IMR-90 (cell line): ENCODE measurements around the gene IL24. TPM values are rescaled to one million over a fixed set of nuclear protein-coding genes. Genes with fewer than 3 reads are reported as not detected.

ENCODE experiments used
- ATAC-seq: fragments of 200-7000 bp; cut with Tn5 transposase; 2 replicates; pipeline ENCODE4 v1.9.1; 2020; ENCODE audit warnings: low read depth, mild to moderate bottlenecking, moderate library complexity
- BruUV-seq: library from RNA; stranded (reverse); fragments of 400-500 nt; replicated peaks from 2 replicates; lab custom pipeline; 2021; lab: Mats Ljungman, UMichigan
- CTCF ChIA-PET: fragments of 300-600 bp; formaldehyde crosslinking; extraction: SDS; loops from one replicate; lab custom pipeline; 2021; ENCODE audit warnings: antibody characterized with exemption; lab: Yijun Ruan, JAX
- POLR2A ChIA-PET: fragments of 300-600 bp; sonication (Branson Sonifier 250); formaldehyde crosslinking; loops from one replicate; lab custom pipeline; 2022; ENCODE audit warnings: antibody characterized with exemption; ENCODE audit not compliant: unreplicated experiment; lab: Charles Lee
- DNase-seq: peaks from one replicate; pipeline ENCODE4 v3.0.0; 2013
- H2AFZ ChIP-seq: replicated peaks from 2 replicates; pipeline ENCODE3; 2013; ENCODE audit warnings: low read length, mild to moderate bottlenecking; ENCODE audit not compliant: poor library complexity
- H2AK5ac ChIP-seq: 2 replicates; pipeline ENCODE4 v1.6.1; 2013; ENCODE audit warnings: low read depth, low read length, inconsistent platforms
- H2AK9ac ChIP-seq: replicated peaks from 2 replicates; pipeline ENCODE3; 2013; ENCODE audit warnings: mild to moderate bottlenecking, low read depth, low read length, moderate library complexity; ENCODE audit not compliant: poor library complexity
- H2BK120ac ChIP-seq: 2 replicates; pipeline ENCODE4 v1.6.1; 2013; ENCODE audit warnings: low read depth, low read length, inconsistent platforms
- H2BK15ac ChIP-seq: 3 replicates; pipeline ENCODE4 v1.6.1; 2013; ENCODE audit warnings: low read depth, low read length, inconsistent platforms
- H2BK20ac ChIP-seq: 2 replicates; pipeline ENCODE4 v1.6.1; 2013; ENCODE audit warnings: low read depth, mild to moderate bottlenecking, inconsistent platforms, low read length, moderate library complexity
- H2BK5ac ChIP-seq: 2 replicates; pipeline ENCODE4 v1.6.1; 2013; ENCODE audit warnings: mild to moderate bottlenecking, low read depth, low read length, inconsistent platforms; ENCODE audit not compliant: poor library complexity, severe bottlenecking
- H3K14ac ChIP-seq: replicated peaks from 2 replicates; pipeline ENCODE4 v1.6.1; 2013; ENCODE audit warnings: low read depth, low read length, inconsistent platforms
- H3K18ac ChIP-seq: 2 replicates; pipeline ENCODE4 v1.6.1; 2013; ENCODE audit warnings: low read depth, low read length, control low read depth
- H3K23ac ChIP-seq: 2 replicates; pipeline ENCODE4 v1.6.1; 2013; ENCODE audit warnings: low read depth, low read length, inconsistent platforms
- H3K27ac ChIP-seq: 2 replicates; pipeline ENCODE4 v1.5.1; 2013; ENCODE audit warnings: mild to moderate bottlenecking, control low read depth, low read length; ENCODE audit not compliant: insufficient read depth
- H3K27me3 ChIP-seq: 2 replicates; pipeline ENCODE4 v1.6.1; 2013; ENCODE audit warnings: low read length; ENCODE audit not compliant: control insufficient read depth, insufficient read depth
- H3K36me3 ChIP-seq: 2 replicates; pipeline ENCODE4 v1.6.1; 2013; ENCODE audit warnings: low read length, mixed read lengths; ENCODE audit not compliant: control insufficient read depth, insufficient read depth
- H3K4ac ChIP-seq: 2 replicates; pipeline ENCODE4 v1.6.1; 2013; ENCODE audit warnings: low read depth, low read length, inconsistent platforms
- H3K4me1 ChIP-seq: 2 replicates; pipeline ENCODE4 v1.6.1; 2013; ENCODE audit warnings: low read length, mixed read lengths; ENCODE audit not compliant: control insufficient read depth, insufficient read depth
- H3K4me2 ChIP-seq: 2 replicates; pipeline ENCODE4 v1.6.1; 2013; ENCODE audit warnings: low read depth, mild to moderate bottlenecking, control low read depth, low read length, moderate library complexity
- H3K4me3 ChIP-seq: 2 replicates; pipeline ENCODE4 v1.5.1; 2013; ENCODE audit warnings: low read depth, mild to moderate bottlenecking, control low read depth, low read length, moderate library complexity; ENCODE audit not compliant: insufficient read depth
- H3K56ac ChIP-seq: 2 replicates; pipeline ENCODE4 v1.6.1; 2013; ENCODE audit warnings: low read length, inconsistent platforms; ENCODE audit not compliant: insufficient read depth; ENCODE audit errors: extremely low read depth
- H3K79me1 ChIP-seq, 2 experiments: 2 replicates each; pipeline ENCODE4 v1.6.1; 2013; ENCODE audit warnings: low read length in 2 of 2, inconsistent platforms in 1 of 2, low read depth in 1 of 2
- H3K9ac ChIP-seq: 2 replicates; pipeline ENCODE4 v1.6.1; 2013; ENCODE audit warnings: low read depth, low read length, control low read depth
- H3K9me1 ChIP-seq: 2 replicates; pipeline ENCODE4 v1.6.1; 2013; ENCODE audit warnings: low read length, inconsistent platforms; ENCODE audit not compliant: insufficient read depth
- H3K9me3 ChIP-seq: 2 replicates; pipeline ENCODE4 v1.6.1; 2013; ENCODE audit warnings: low read length; ENCODE audit not compliant: control insufficient read depth, insufficient read depth
- H4K20me1 ChIP-seq: 2 replicates; pipeline ENCODE4 v1.6.1; 2013; ENCODE audit warnings: low read length, inconsistent platforms; ENCODE audit not compliant: insufficient read depth
- H4K5ac ChIP-seq: 2 replicates; pipeline ENCODE4 v1.6.1; 2013; ENCODE audit warnings: mild to moderate bottlenecking, low read depth, low read length, control low read depth
- H4K8ac ChIP-seq, 2 experiments: 2 replicates each; pipeline ENCODE4 v1.6.1; 2013; ENCODE audit warnings: low read depth in 2 of 2, low read length in 2 of 2, control low read depth in 1 of 2, inconsistent platforms in 1 of 2
- H4K91ac ChIP-seq: 2 replicates; pipeline ENCODE4 v1.6.1; 2013; ENCODE audit warnings: low read depth, low read length, inconsistent platforms; ENCODE audit not compliant: insufficient read depth
- CTCF ChIP-seq: conservative IDR thresholded peaks from 2 replicates; pipeline ENCODE4 v1.5.1; 2012; ENCODE audit warnings: mild to moderate bottlenecking, low read depth, low read length, improper control_type of control experiment
- FOS ChIP-seq: fragments of 150-350 bp; IDR thresholded peaks from 2 replicates; pipeline ENCODE4 v1.6.1; 2016; ENCODE audit warnings: low read depth, low read length
- NFE2L2 ChIP-seq: fragments of 150-350 bp; IDR thresholded peaks from 2 replicates; pipeline ENCODE4 v1.6.1; 2016; ENCODE audit warnings: low read depth, mild to moderate bottlenecking, low read length
- RAD21 ChIP-seq: IDR thresholded peaks from 2 replicates; pipeline ENCODE4 v1.6.1; 2012; ENCODE audit warnings: low read length, improper control_type of control experiment
- RFX5 ChIP-seq: IDR thresholded peaks from 2 replicates; pipeline ENCODE4 v1.8.0; 2012; ENCODE audit warnings: low read depth, mild to moderate bottlenecking, low read length, moderate library complexity
- WGBS, 2 experiments: methylation state at CpG; one replicate each; pipeline versions ENCODE4 v1.1.5 to v1.1.7; 2013; ENCODE audit warnings: missing lambda C conversion rate in 2 of 2; ENCODE audit not compliant: insufficient read length in 1 of 2; ENCODE audit errors: extremely low coverage in 2 of 2; 5-methylcytosine and 5-hydroxymethylcytosine counted together
- dilution Hi-C: fragments of 300-500 bp; cut with HindIII; formaldehyde crosslinking; loops from one replicate; pipeline ENCODE4 v1.14.3; 2018; ENCODE audit warnings: low sequenced_read_pairs; ENCODE audit not compliant: unreplicated experiment
- in situ Hi-C: fragments of 300-500 bp; cut with MboI; formaldehyde crosslinking; loops from 3 replicates; pipeline ENCODE4 v1.14.3; 2019; ENCODE audit warnings: low sequenced_read_pairs, inconsistent platforms, mixed read lengths
- intact Hi-C: fragments of 100-400 bp; cut with micrococcal nuclease; formaldehyde crosslinking; loops from 2 replicates; pipeline ENCODE4 v1.10.0; 2022
- polyA plus RNA-seq, 3 experiments: library from polyadenylated mRNA; depleted of rRNA; stranded (reverse); fragments of >200 nt; gene quantifications; 2 replicates each; pipeline ENCODE4 v1.2.3, GENCODE V29; 2012; ENCODE audit warnings: low replicate concordance in 1 of 3
- total RNA-seq: library from RNA; depleted of rRNA; stranded (reverse); fragments of >200 nt; gene quantifications from 2 replicates; pipeline ENCODE4 v1.2.3, GENCODE V29; 2012

IL24 gene
- total and polyA plus RNA-seq, 2 of the 4 experiments (the other 2 are of a cell fraction) = 0.12 to 0.18 TPM

- ATAC-seq (no peak), DNase-seq (no peak)
- Histone ChIP-seq H3K18ac (no peak overlapping the region), H2BK20ac (peak overlapping the region; percentile 54), H3K4me3 (no peak overlapping the region), H3K27me3 (no peaks in the 10 kb centered on the region), H2BK120ac (peak overlapping the region; percentile 47; the same call in 1 of the 2 replicates), H2BK5ac (no peak overlapping the region), H3K27ac (no peak overlapping the region), H3K79me1 (peaks cover 0 to 19% of the 10 kb centered on the region in 2 experiments; a peak in 2 of 4 replicates), H3K4me2 (no peak overlapping the region), H3K14ac (0 out of 2 replicates have a peak overlapping the region, but pooled peaks have one; percentile 57), H3K9me1 (peaks cover 22% of the 10 kb centered on the region), H4K91ac (no peak overlapping the region), H4K5ac (no peak overlapping the region), H3K9me3 (no peaks in the 10 kb centered on the region), H3K23ac (no peak overlapping the region), H2AFZ (no peak overlapping the region), H3K56ac (no peak overlapping the region), H3K9ac (no peak overlapping the region), H3K36me3 (no peaks in the 10 kb centered on the region), H3K4ac (peak overlapping the region; percentile 44), H4K20me1 (no peaks in the 10 kb centered on the region), H4K8ac (no peak overlapping the region), H2BK15ac (0 out of 3 replicates have a peak overlapping the region, but pooled peaks have one; percentile 57), H2AK5ac (peak overlapping the region; percentile 83), H2AK9ac (no peak overlapping the region), H3K4me1 (peaks cover 17% of the 10 kb centered on the region)
- intact Hi-C loops (no loop called here), dilution Hi-C loops (no loop called here), in situ Hi-C loops (no loop called here)
- 100% methylated on average over 1 of the region's 1 CpG; no CpG with 5 or more reads in 1 of the 2 experiments for WGBS, 2 experiments
- POLR2A ChIA-PET = no interaction called here
- no peak for TF ChIP-seq RAD21
- TF ChIP-seq CTCF = no peak
- TF ChIP-seq NFE2L2 = no peak
- no peak for TF ChIP-seq FOS
- TF ChIP-seq RFX5 = no peak
- no TSS peak for BruUV-seq
- CTCF ChIA-PET = no interaction called here
Observed at GRCh38 chr1:206902702-206903101, 5.5 kb downstream of the IL24 start.
